ENCODE measurements around the gene PDCD4. TPM values are rescaled to one million over a fixed set of nuclear protein-coding genes. Genes with fewer than 3 reads are reported as not detected.

Gene PDCD4
- total and polyA plus RNA-seq, 9 of the 15 experiments (the other 6 are each of a cell fraction or from before 2014, with no cell fraction given): 12.9 to 44.1 (median 33.7) TPM

DNA sequence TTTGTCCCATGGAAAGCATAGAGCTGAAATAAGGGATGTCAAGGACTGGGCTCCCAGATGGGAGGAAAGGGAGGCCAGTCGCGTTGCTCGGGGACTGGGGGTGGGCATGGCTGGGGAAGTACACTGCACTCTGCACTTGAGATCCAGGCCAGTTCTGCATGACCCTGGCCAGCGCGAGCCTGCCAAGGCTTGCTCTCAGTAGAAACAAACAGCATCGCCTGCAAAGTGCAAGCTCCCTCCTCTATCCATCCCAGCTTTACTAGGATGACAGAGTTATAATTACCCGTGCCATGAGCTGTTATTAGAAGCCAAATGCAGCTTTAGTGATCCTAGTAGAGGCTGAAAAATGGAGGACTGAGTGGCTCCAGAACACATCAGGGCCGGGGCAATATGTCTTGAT, 43.9 kb upstream of the PDCD4 start:
- Histone ChIP-seq H2AFZ (ENCODE audit: low read depth, low read length) (no peak overlapping the region), H3K9ac (ENCODE audit: insufficient read depth in 1 of 2, low read depth in 2 of 2, low read length in 2 of 2) (no peak overlapping the region), H3K27me3 (ENCODE audit: control insufficient read depth in 2 of 2, insufficient read depth in 2 of 2, low read length in 2 of 2) (no peaks in the 10 kb centered on the region), H3K9me3 (replicated peaks; ENCODE audit: control insufficient read depth, insufficient read depth, low read depth, low read length) (no peaks in the 10 kb centered on the region), H3K27ac (ENCODE audit: extremely low read depth, low read depth, low read length) (no peak overlapping the region), H4K20me1 (replicated peaks; ENCODE audit: control insufficient read depth, insufficient read depth, low read length) (no peaks in the 10 kb centered on the region), H3K9me1 (ENCODE audit: control insufficient read depth, insufficient read depth, low read length) (no peaks in the 10 kb centered on the region), H3K4me2 (ENCODE audit: insufficient read depth, low read length) (no peak overlapping the region), H3K36me3 (ENCODE audit: control insufficient read depth, insufficient read depth, low read length) (peaks cover 35% of the 10 kb centered on the region; the same call in 1 of the 3 replicates), H3K4me1 (replicated peaks in 1 of 2; ENCODE audit: control insufficient read depth in 2 of 2, insufficient read depth in 2 of 2, low read length in 2 of 2) (no peaks in the 10 kb centered on the region; a peak in 1 of 5 replicates), H3K4me3 (no peak overlapping the region), H3K79me2 (ENCODE audit: control insufficient read depth, insufficient read depth, low read length) (no peaks in the 10 kb centered on the region)
- intact Hi-C loops (cut with micrococcal nuclease): no loop called here
- ChIA-PET CTCF (ENCODE audit: low intra/inter-chr PET ratio) (no interaction called here), POLR2A (interaction anchor here (1.0 kb wide), 1 partner anchor 9 kb away, joined by 3 read pairs; no protein-coding TSS in a partner anchor)
- BruUV-seq (replicated peaks): no TSS peak
- TF ChIP-seq MED1 (CRISPR knock-in tag; IDR thresholded peaks at IDR 0.05; ENCODE audit: borderline replicate concordance) (no peak), MEF2D (tag; conservative IDR thresholded peaks at IDR 0.05; ENCODE audit: low read depth) (no peak), SMARCA5 (IDR thresholded peaks at IDR 0.05) (no peak), PHF21A (IDR thresholded peaks at IDR 0.05; ENCODE audit: borderline replicate concordance, low read depth) (no peak)
- in situ Hi-C loops (cut with MboI): no loop called here
- FAIRE-seq: no peak
- ATAC-seq: no peak
- 72% methylated on average over 3 of the region's 8 CpGs for WGBS (ENCODE audit: insufficient coverage, low coverage, missing lambda C conversion rate)
- DNase-seq (ENCODE audit: extremely low read depth in 1 of 4, low spot score in 3 of 4): no peak

DNA sequence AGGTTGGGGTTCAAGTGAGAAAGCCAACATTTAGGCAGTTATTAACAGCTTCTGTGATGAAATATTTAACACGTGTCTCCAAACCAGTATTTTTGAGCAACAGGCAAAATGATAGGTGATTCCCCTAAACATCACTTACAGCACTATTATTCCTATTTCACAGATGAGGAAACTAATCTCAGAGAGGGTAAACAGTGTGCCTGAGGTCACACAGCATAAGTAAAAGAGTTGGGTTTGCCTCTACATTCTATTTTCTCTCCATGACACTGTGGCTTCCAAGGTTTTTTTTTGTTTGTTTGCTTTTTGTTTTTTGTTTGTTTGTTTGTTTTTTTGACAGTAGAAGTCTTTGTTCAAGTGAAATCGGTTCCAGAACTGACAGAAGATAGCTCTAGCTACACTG, 43.2 kb upstream of the PDCD4 start:
- POLR2A ChIA-PET: interaction anchor here (1.0 kb wide), 1 partner anchor 8 kb away, joined by 3 read pairs; no protein-coding TSS in a partner anchor
- TF ChIP-seq, protein P1, sequence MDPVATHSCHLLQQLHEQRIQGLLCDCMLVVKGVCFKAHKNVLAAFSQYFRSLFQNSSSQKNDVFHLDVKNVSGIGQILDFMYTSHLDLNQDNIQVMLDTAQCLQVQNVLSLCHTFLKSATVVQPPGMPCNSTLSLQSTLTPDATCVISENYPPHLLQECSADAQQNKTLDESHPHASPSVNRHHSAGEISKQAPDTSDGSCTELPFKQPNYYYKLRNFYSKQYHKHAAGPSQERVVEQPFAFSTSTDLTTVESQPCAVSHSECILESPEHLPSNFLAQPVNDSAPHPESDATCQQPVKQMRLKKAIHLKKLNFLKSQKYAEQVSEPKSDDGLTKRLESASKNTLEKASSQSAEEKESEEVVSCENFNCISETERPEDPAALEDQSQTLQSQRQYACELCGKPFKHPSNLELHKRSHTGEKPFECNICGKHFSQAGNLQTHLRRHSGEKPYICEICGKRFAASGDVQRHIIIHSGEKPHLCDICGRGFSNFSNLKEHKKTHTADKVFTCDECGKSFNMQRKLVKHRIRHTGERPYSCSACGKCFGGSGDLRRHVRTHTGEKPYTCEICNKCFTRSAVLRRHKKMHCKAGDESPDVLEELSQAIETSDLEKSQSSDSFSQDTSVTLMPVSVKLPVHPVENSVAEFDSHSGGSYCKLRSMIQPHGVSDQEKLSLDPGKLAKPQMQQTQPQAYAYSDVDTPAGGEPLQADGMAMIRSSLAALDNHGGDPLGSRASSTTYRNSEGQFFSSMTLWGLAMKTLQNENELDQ (CRISPR knock-in tag; IDR thresholded peaks at IDR 0.05; ENCODE audit: borderline replicate concordance): no peak
- TF ChIP-seq TSC22D4 (tag; IDR thresholded peaks at IDR 0.05): no peak
- TF ChIP-seq CREB3L1 (IDR thresholded peaks at IDR 0.05; ENCODE audit: borderline replicate concordance, low read depth): no peak
- TF ChIP-seq KDM2B (CRISPR knock-in tag; IDR thresholded peaks at IDR 0.05): no peak
- TF ChIP-seq RBM25 (IDR thresholded peaks at IDR 0.05; ENCODE audit: low read depth, low read length, severe bottlenecking): peak; percentile 54
- TF ChIP-seq SMAD4 (CRISPR knock-in tag; conservative IDR thresholded peaks at IDR 0.05): no peak
- TF ChIP-seq PRPF4 (IDR thresholded peaks at IDR 0.05; ENCODE audit: insufficient read depth, low read depth, low read length, poor library complexity, severe bottlenecking): no peak
- TF ChIP-seq ZNF311 (CRISPR knock-in tag; IDR thresholded peaks at IDR 0.05): no peak

More for the DNA sequence above, 43.2 kb upstream of the PDCD4 start:
- DNase-seq (ENCODE audit: extremely low read depth in 1 of 4, low spot score in 3 of 4): no peak
- H3K4me2 ChIP-seq (ENCODE audit: insufficient read depth, low read length): no peak overlapping the region
- no peak for ATAC-seq
- H3K4me1 ChIP-seq (replicated peaks in 1 of 2; ENCODE audit: control insufficient read depth in 2 of 2, insufficient read depth in 2 of 2, low read length in 2 of 2): no peaks in the 10 kb centered on the region; a peak in 2 of 5 replicates
- H4K20me1 ChIP-seq (replicated peaks; ENCODE audit: control insufficient read depth, insufficient read depth, low read length): no peaks in the 10 kb centered on the region
- H3K27me3 ChIP-seq (ENCODE audit: control insufficient read depth in 2 of 2, insufficient read depth in 2 of 2, low read length in 2 of 2): no peaks in the 10 kb centered on the region
- in situ Hi-C loops (cut with MboI) (no loop called here), intact Hi-C loops (cut with micrococcal nuclease) (no loop called here)
- H3K79me2 ChIP-seq (ENCODE audit: control insufficient read depth, insufficient read depth, low read length): no peaks in the 10 kb centered on the region
- no peak overlapping the region for H2AFZ ChIP-seq (ENCODE audit: low read depth, low read length)
- CTCF ChIA-PET (ENCODE audit: low intra/inter-chr PET ratio): no interaction called here
- no peak overlapping the region for H3K9ac ChIP-seq (ENCODE audit: insufficient read depth in 1 of 2, low read depth in 2 of 2, low read length in 2 of 2)
- H3K9me1 ChIP-seq (ENCODE audit: control insufficient read depth, insufficient read depth, low read length): no peaks in the 10 kb centered on the region
- WGBS (ENCODE audit: insufficient coverage, low coverage, missing lambda C conversion rate): 35% methylated on average over 2 of the region's 2 CpGs
- no TSS peak for BruUV-seq (replicated peaks)
- no peak for FAIRE-seq
- H3K9me3 ChIP-seq (replicated peaks; ENCODE audit: control insufficient read depth, insufficient read depth, low read depth, low read length): no peaks in the 10 kb centered on the region
- H3K4me3 ChIP-seq: no peak overlapping the region
- H3K27ac ChIP-seq (ENCODE audit: extremely low read depth, low read depth, low read length): no peak overlapping the region
- peaks cover 35% of the 10 kb centered on the region; the same call in 1 of the 3 replicates for H3K36me3 ChIP-seq (ENCODE audit: control insufficient read depth, insufficient read depth, low read length)
